ENCODE measurements around the gene TAF1B.

GRCh38 chr2:9846554-9846953 lies 3.3 kb downstream of the TAF1B start:
- TF ChIP-seq CTCF (IDR thresholded peaks at IDR 0.05) (no peak), EP300 (IDR thresholded peaks at IDR 0.05) (no peak)
